Inferior parietal cortex (tissue), 1 donor: Measurements from ENCODE around the gene VWCE.

Source experiments
- DNase-seq: peaks from one replicate; pipeline ENCODE4 v3.0.0-alpha.2; 2016; ENCODE audit errors: extremely low spot score

VWCE gene

GRCh38 chr11:61294717-61295595, at the start of gene VWCE:
TSS of gene VWCE (minus strand) at chr11:61295316. CDS start at chr11:61295037, 279 bp downstream.
- DNase-seq: peak; percentile 50

GRCh38 chr11:61343792-61344745, 49.0 kb upstream of the VWCE start:
- no peak for DNase-seq

- DNase-seq: no peak
Measured at GRCh38 chr11:61342207-61342803, 47.2 kb upstream of the VWCE start.

- no peak for DNase-seq
Measured at GRCh38 chr11:61341706-61342105, 46.6 kb upstream of the VWCE start.

- no peak for DNase-seq
Measured at GRCh38 chr11:61340979-61341378, 45.9 kb upstream of the VWCE start.

- DNase-seq: no peak
Measured at GRCh38 chr11:61339490-61339878, 44.4 kb upstream of the VWCE start.

GRCh38 chr11:61338783-61339489, 43.8 kb upstream of the VWCE start:
- DNase-seq: no peak

GRCh38 chr11:61337706-61338470, 42.8 kb upstream of the VWCE start:
- DNase-seq: no peak

- peak; percentile 70 for DNase-seq
Measured at GRCh38 chr11:61336171-61336935, 41.2 kb upstream of the VWCE start.

GRCh38 chr11:61335355-61335710, 40.2 kb upstream of the VWCE start:
- no peak for DNase-seq

- DNase-seq: no peak
Measured at GRCh38 chr11:61334434-61335354, 39.6 kb upstream of the VWCE start.

- no peak for DNase-seq
Measured at GRCh38 chr11:61333550-61334433, 38.7 kb upstream of the VWCE start.

- DNase-seq: peak; percentile 93
Measured at GRCh38 chr11:61332797-61333549, 37.9 kb upstream of the VWCE start, which contains the start of the genes DDB1 and TKFC. TSS of gene DDB1 (minus strand) at chr11:61333105. CDS start at chr11:61332968, 137 bp downstream. TSS of gene TKFC (plus strand) at chr11:61333228. CDS start at chr11:61334729, 1,501 bp downstream.

- DNase-seq: no peak
Measured at GRCh38 chr11:61332281-61332796, 37.2 kb upstream of the VWCE start.

- DNase-seq: no peak
Measured at GRCh38 chr11:61331651-61332050, 36.5 kb upstream of the VWCE start.

GRCh38 chr11:61329871-61330270, 34.8 kb upstream of the VWCE start:
- DNase-seq: no peak

- no peak for DNase-seq
Measured at GRCh38 chr11:61328351-61328750, 33.2 kb upstream of the VWCE start.
